HG02840 (cell line): ENCODE data around the gene NIPA2.
"Not testable (repeated sequence)": the region's sequence is repeated elsewhere in the genome, so short reads cannot be mapped to it uniquely, and the experiment has no call there.

Experiments used
- ATAC-seq: cut with Tn5 transposase; IDR thresholded peaks from one replicate; pipeline ENCODE4 v1.9.1; 2021; ENCODE audit warnings: mild to moderate bottlenecking, moderate library complexity, moderate number of reproducible peaks; ENCODE audit not compliant: unreplicated experiment, low FRiP score

The NIPA2 gene

GRCh38 chr15:22838292-22839042, at the start of gene NIPA2:
Gene NIPA2 (plus strand): TSS chr15:22838666. CDS start chr15:22851732, 13,066 bp downstream.
- ATAC-seq, result peak; percentile 80

GRCh38 chr15:22794063-22794462, 44.4 kb upstream of the NIPA2 start:
- ATAC-seq, result no peak

DNA sequence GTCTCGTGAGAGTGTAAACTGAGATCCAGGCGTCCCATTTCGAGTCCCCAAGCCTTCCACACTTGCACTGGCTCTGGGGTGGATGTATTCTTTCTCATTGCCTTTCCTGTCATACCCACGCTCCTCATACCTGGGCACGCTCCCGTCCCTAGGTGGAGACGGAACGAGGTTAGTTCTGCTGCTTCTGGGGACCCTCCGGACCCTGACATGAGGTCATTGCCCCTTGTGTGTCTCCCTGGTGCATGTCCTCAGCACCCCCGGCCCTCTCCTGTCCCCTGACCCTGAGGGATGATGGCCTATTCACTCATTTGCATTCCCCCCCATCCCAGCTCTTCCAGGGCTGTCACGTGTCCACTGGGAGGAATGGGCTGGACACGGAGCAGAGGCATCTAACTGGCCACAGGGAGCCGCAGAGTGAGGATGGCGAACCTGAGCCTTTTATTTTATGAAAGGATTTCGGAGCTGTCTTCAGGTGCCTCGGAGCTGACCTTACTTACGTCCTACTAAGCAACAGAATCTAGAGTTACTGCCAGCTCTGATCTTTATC, 43.8 kb upstream of the NIPA2 start:
- no peak for ATAC-seq

- ATAC-seq, result no peak
Observed at GRCh38 chr15:22795206-22796063, 43.0 kb upstream of the NIPA2 start.

GRCh38 chr15:22796079-22796478, 42.4 kb upstream of the NIPA2 start:
- no peak for ATAC-seq

GRCh38 chr15:22799902-22800301, 38.6 kb upstream of the NIPA2 start:
- ATAC-seq, result no peak

DNA sequence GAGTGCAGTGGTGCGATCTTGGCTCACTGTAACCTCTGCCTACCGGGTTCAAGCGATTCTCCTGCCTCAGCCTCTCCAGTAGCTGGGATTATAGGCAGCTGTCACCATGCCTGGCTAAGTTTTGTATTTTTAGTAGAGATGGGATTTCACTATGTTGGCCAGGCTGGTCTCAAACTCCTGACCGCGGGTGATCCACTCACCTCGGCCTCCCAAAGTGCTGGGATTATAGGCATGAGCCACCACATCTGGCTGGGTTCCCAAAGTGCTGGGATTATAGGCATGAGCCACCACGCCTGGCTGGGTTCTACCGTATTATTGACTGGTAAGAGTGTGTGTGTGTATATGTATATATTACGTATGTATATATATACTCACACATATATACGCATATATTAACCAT, 35.5 kb upstream of the NIPA2 start:
- not testable (repeated sequence) for ATAC-seq

DNA sequence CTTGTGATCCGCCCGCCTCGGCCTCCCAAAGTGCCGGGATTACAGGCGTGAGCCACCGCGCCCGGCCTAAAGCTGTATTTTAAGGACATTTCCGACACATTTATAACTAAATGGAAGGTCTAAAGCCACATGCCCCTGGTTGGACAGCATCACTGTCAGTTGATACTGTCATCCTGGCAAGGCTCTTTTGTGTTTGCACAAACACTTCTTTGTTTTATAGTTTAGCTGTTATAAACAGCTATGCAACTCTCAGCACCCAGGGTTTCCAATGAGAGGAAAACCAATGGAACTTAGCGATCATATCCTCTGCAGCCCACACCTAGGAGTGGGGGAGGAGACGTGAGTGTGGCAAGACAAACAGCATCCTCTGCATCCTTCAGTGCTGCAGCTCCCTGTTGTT, 32.3 kb upstream of the NIPA2 start:
- no peak for ATAC-seq

DNA sequence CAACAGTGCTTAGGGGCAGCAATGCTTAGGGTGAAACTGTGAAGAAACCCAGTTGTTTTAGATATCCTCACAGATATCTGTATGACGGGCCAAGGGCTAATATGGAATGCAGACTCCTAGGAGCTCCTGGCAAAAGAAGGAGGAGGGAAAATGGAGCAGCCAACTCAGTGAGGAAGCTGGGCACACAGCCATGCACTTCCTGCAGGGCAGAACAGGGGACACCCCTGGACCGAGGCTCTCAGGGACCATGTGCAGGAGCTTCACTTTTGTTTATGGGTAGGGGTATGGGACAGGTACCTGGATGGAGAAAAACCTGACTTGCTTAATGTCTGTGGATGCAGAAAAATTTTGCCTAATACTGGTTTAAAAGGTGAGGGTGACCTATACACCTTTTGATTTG, 31.8 kb upstream of the NIPA2 start:
- ATAC-seq, result no peak

DNA sequence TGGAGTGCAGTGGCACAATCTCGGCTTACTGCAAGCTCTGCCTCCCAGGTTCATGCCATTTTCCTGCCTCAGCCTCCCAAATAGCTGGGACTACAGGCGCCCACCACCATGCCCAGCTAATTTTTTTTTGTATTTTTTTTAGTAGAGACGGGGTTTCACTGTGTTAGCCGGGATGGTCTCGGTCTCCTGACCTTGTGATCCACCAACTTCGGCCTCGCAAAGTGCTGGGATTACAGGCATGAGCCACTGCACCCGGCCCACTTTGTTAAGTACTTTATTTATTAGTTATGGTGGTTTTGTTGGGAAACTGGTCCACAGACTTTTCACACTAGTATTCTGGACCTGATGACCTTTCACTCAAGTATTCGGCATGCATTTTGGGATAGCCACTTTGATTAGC, 30.6 kb upstream of the NIPA2 start:
- not testable (repeated sequence) for ATAC-seq

DNA sequence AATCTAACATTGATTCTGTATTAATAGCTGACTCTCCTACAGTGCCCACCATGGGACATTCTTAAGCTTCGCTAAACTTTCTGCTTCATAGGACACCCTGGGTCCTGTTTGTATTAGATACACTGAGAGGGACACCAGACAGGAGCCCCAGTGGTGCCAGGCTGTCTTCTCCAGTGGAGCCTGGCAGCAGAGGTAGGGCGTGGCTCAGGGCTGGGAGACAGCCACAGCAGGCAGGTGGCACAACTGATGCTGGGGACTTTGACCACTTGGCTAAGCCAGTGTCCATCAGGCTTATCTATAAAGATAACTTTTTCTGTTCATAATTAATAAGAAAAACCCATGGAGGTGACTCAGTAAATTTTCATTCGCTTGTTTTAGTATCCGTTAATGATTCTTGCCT, 30.2 kb upstream of the NIPA2 start:
- no peak for ATAC-seq

- ATAC-seq, result no peak
Observed at GRCh38 chr15:22808761-22809280, 29.6 kb upstream of the NIPA2 start.

DNA sequence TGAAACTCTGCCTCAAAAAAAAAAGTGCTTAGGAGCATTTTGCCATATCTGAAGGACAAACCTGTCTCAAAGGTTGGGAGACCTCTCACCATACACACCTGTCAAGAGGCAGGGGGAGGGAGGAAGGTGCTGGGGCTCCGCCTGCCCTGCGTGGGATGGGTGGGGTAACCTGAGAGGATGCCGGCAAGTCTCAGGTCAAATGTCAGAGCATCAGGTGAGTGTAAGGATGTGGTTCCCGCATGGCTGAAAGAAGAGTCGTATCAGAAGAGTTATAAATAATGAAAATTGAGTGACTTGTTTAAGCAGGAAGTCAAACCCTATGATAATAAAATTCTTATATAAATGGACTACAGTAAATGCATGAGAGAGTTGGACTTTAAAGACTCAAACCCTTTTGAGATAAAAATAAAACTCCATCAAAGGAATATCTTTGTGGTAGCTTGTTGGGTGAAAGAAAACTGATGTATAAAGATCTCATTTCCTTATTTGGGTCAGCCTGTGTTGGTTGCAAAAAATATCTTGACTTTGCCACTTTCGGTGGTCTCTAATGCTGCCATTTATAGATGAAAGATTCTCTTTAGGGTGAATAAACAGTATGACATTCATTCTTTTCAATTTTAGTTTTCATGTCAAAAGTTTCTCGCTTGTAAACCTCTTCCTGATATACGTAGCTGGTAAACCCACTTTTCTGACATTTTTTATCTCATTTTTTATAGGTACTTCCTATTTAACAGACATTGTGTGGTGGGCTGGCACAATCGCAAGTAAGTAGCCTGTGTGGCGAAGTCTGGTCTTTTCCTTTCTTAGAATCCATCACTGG, 28.2 kb upstream of the NIPA2 start:
- no peak for ATAC-seq

DNA sequence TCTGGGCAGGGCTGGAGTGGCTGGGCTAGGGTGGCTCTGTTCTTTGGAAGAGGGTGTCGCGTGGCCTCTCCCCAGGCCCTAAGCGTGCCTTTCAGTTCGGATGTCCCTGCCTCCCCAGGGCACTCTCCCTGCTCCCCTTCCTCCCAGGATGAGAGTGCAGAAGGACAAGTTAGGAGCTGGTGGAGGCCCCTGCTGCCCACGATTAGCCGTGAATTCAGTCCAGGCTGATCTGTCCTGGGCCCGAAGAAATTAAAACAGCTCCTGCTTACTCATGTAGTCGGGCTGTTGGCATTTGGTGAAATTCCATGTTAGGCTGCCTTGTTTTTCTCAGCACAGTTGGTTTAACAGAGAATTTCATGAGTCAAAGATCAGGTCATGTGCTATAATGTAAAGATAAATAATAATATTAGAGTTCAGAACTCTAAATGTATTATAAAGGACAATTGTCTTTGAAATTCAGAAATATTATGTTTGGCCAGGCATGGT, 27.6 kb upstream of the NIPA2 start:
- ATAC-seq, result no peak

GRCh38 chr15:22811640-22812039, 26.8 kb upstream of the NIPA2 start:
- no peak for ATAC-seq

DNA sequence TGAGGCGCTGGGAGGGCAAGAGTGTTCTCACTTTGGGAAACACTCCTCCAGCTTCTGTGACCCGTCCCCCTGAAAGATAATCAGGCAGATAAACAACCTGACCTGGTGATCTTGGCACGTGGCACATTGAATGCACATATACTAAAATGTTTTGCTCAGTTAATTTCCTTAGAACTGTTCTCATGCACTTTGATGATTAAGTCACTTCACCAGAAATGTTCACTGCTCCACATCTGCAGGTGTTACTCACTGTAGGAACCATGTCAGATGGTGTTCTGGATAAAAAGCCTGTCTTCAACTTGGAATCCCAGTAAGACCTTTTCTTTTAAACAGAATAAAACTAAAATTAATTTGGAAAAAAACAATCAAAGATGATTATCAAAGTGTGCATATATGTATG, 24.6 kb upstream of the NIPA2 start:
- no peak for ATAC-seq

DNA sequence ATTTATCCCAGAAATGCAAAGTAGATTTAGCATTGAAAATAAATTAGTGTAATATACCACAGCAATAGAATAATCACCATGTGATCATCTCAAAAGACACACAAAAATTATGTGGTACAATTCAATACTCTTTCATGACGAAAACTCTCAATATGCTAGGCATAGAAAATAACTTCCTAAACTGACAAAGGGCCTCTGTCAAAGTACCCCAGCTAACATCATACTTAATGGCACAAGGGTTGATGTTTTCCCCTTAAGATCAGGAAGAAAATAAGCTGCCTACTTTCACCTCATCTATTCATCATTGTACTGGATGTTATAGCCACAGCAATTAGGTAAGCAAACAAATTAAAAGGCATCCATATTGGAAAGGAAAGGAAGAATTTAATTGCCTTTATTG, 22.7 kb upstream of the NIPA2 start:
- no peak for ATAC-seq

GRCh38 chr15:22819651-22820050, 18.8 kb upstream of the NIPA2 start:
- no peak for ATAC-seq

DNA sequence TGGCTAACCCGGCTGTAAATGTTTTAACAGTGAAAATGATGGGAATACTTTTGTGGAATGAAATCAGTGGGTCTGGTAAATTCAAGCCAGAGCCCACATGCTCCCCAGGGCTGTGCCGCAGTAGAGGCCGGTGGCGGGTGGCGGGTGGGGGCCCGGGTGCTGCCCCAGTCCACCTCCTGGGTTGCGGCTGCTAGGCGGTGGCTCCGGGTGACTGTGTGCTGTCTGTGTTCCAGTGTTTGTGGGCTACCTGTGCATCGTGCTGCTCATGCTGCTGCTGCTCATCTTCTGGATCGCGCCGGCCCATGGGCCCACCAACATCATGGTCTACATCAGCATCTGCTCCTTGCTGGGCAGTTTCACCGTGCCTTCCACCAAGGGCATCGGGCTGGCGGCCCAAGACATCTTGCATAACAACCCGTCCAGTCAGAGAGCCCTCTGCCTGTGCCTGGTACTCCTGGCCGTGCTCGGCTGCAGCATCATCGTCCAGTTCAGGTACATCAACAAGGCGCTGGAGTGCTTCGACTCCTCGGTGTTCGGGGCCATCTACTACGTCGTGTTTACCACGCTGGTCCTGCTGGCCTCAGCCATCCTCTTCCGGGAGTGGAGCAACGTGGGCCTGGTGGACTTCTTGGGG, 14.9 kb upstream of the NIPA2 start:
- ATAC-seq, result no peak

DNA sequence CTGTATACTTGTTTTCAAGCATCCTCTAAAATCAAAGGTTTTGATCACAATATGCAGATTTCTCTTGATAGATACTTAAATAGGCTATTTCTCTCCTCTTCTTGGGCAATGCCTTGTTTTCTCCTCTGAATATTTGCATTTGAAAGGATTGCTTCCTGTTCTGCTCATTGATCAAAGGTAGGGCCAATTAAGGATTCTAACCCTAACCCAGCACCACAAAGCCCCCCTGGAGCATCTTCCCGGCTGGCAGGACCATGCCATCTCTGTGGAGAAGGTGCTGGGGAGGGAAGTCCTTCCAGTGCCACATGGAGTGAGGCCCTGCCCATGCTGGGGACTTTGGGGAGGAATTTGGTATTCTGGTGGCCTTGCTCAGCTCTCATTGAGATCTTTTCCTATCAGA, 11.3 kb upstream of the NIPA2 start:
- ATAC-seq, result no peak
